GM19025 (cell line): ENCODE measurements around the gene BUD13.

Experiments used
- ATAC-seq: cut with Tn5 transposase; IDR thresholded peaks from one replicate; pipeline ENCODE4 v1.9.1; 2021; ENCODE audit warnings: mild to moderate bottlenecking, low read depth, moderate library complexity; ENCODE audit not compliant: unreplicated experiment

The BUD13 gene

GRCh38 chr11:116721988-116722387 lies 50.8 kb downstream of the BUD13 start:
- no peak for ATAC-seq

- ATAC-seq = no peak
Observed at GRCh38 chr11:116720895-116721294, 51.9 kb downstream of the BUD13 start.

- ATAC-seq = no peak
Observed at GRCh38 chr11:116718955-116719501, 53.8 kb downstream of the BUD13 start.

- no peak for ATAC-seq
Observed at GRCh38 chr11:116716621-116717020, 56.2 kb downstream of the BUD13 start.

- no peak for ATAC-seq
Observed at GRCh38 chr11:116715383-116715782, 57.4 kb downstream of the BUD13 start.

GRCh38 chr11:116714902-116715301 lies 57.9 kb downstream of the BUD13 start:
- ATAC-seq = no peak

- ATAC-seq = no peak
Observed at GRCh38 chr11:116712428-116712827, 60.4 kb downstream of the BUD13 start.

GRCh38 chr11:116710762-116711161 lies 62.0 kb downstream of the BUD13 start:
- ATAC-seq = no peak

GRCh38 chr11:116710001-116710674 lies 62.6 kb downstream of the BUD13 start:
- no peak for ATAC-seq

- no peak for ATAC-seq
Observed at GRCh38 chr11:116707746-116708145, 65.0 kb downstream of the BUD13 start.

GRCh38 chr11:116707161-116707629 lies 65.6 kb downstream of the BUD13 start:
- ATAC-seq = no peak

- ATAC-seq = no peak
Observed at GRCh38 chr11:116703421-116703820, 69.4 kb downstream of the BUD13 start.

- ATAC-seq = no peak
Observed at GRCh38 chr11:116702772-116703385, 69.9 kb downstream of the BUD13 start.

- no peak for ATAC-seq
Observed at GRCh38 chr11:116701876-116702275, 70.9 kb downstream of the BUD13 start.

- no peak for ATAC-seq
Observed at GRCh38 chr11:116701297-116701801, 71.4 kb downstream of the BUD13 start.

- no peak for ATAC-seq
Observed at GRCh38 chr11:116700586-116701220, 72.1 kb downstream of the BUD13 start.
